HG02981 (cell line): ENCODE results near the gene GPC6.

Source experiments
- ATAC-seq: cut with Tn5 transposase; IDR thresholded peaks from one replicate; pipeline ENCODE4 v1.9.1; 2021; ENCODE audit warnings: mild to moderate bottlenecking, moderate library complexity; ENCODE audit not compliant: unreplicated experiment

The GPC6 gene

GRCh38 chr13:94139393-94139995 lies 912.9 kb downstream of the GPC6 start:
- no peak for ATAC-seq

GRCh38 chr13:94140027-94140426 lies 913.4 kb downstream of the GPC6 start:
- no peak for ATAC-seq

GRCh38 chr13:94140511-94140910 lies 913.9 kb downstream of the GPC6 start:
- no peak for ATAC-seq

- ATAC-seq = no peak
Observed at GRCh38 chr13:94143624-94144350, 917.2 kb downstream of the GPC6 start.

DNA sequence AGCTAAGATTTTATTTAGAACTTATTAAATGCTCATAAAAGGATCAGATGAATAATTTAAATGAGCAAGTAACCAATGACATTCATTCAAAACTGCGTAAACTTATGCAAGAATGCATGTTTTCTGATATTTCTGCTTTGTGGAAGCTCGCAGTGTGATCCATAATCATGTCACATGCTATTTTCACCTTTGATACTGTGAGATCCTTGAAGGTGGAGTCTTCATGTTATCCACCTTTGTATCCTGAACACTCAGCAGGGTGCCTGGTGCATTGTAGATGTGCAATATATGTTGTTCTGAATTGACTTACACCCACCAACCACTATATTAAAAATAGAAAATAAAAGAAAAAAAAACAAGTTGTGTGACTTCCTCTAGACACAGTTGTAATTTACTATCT lies 919.4 kb downstream of the GPC6 start:
- no peak for ATAC-seq

- ATAC-seq = no peak
Observed at GRCh38 chr13:94153586-94153985, 927.0 kb downstream of the GPC6 start.

- ATAC-seq = no peak
Observed at GRCh38 chr13:94154367-94154766, 927.8 kb downstream of the GPC6 start.

DNA sequence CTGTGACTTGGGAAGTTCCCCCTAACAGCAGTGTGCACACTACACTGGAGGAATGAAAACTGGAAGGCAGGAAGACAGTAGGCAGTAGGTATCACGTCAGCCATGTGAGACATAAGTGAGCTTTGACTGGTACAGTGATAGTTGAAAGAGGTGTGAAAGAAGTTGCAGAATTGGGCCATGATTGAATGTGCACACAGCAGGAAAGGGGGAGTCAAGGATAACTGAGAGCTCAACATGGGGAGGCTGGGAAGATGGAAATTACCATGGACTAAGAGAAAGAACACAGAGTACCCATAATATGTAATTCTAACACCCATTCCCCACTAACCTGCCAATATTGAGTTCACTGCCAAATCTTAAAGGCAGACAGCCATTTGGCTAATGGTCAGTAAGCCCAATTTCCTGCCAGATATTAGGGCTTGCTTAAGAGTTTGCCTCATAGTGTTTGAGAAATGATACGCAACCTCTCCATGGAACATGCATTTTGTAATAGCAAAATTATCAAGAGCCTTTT lies 931.2 kb downstream of the GPC6 start:
- ATAC-seq = no peak

DNA sequence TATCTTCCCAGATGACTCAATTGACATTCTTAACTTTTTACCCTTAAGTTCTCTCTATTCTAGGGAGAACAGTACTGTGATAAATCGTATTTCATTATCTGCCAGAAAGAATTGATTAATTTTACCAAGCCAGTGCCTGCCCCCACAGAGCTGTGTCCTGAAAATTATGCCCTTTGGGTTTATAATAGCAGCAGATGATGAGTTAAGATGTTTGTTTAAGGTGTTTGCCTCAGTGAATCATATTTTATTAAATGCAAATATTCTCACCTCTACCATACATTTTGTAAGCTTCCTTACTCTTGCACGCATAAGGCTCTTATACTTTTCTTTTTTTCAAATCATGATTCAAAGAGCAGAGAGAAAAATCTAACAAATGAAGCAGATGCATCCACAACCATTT lies 934.3 kb downstream of the GPC6 start:
- ATAC-seq = no peak

GRCh38 chr13:94162289-94162688 lies 935.7 kb downstream of the GPC6 start:
- ATAC-seq = no peak

DNA sequence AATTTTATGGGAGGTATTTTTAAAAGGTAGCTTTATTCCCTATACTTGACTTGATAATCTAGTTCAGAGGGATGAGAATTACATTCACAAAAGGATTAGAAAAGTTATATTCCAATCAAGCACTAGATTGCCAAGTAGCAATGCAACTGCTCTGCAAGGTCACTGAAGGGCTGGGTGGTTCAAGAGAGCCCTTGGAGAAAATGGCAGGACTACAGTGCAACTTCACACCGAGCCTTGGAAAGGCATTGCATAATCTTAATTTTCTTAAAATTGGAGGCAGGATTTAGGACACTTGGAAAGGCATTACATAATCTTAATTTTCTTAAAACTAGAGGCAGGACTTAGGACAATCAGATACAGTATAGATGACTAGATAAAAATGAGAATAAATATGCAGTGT lies 936.9 kb downstream of the GPC6 start:
- ATAC-seq = no peak

- no peak for ATAC-seq
Observed at GRCh38 chr13:94168783-94169453, 942.3 kb downstream of the GPC6 start.

- no peak for ATAC-seq
Observed at GRCh38 chr13:94169454-94170144, 943.0 kb downstream of the GPC6 start.

DNA sequence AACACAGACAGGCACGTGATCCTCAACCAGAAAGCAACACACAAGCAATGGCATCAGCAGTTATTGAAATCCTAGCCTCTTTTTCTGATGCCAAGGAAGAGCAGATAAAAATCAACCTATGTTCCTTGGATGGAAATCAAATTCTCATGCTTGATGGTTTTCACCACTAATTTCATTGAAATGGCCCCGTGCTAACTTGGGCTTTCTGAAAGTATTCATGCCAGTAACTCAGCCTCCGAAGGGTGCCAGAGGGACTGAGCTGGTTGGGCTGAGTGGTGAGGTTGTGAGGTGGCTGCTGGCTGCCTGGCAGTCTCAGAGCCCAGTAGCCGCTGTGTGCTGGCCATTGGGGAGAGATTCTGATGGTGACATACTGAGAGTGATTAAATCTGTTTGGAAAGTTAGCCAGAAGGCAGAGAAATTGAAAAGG lies 943.6 kb downstream of the GPC6 start:
- no peak for ATAC-seq

DNA sequence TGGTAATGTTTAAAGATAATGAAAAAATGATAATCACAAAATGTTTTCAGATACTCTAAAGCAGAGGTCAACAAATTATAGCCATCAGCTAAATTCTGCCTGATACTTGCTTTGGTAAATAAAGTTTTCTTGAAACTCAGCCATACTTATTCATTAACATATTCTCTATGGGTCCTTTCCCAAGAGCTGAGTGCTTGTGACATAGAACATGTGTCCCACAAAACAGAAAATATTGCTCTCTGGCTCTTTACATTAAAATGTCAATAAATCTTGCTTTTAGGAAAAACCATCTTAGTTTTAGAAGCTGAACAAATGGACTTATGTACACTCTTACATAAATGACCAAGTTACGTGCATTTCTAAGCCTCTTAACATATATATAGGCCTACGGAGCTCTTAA lies 945.8 kb downstream of the GPC6 start:
- no peak for ATAC-seq

DNA sequence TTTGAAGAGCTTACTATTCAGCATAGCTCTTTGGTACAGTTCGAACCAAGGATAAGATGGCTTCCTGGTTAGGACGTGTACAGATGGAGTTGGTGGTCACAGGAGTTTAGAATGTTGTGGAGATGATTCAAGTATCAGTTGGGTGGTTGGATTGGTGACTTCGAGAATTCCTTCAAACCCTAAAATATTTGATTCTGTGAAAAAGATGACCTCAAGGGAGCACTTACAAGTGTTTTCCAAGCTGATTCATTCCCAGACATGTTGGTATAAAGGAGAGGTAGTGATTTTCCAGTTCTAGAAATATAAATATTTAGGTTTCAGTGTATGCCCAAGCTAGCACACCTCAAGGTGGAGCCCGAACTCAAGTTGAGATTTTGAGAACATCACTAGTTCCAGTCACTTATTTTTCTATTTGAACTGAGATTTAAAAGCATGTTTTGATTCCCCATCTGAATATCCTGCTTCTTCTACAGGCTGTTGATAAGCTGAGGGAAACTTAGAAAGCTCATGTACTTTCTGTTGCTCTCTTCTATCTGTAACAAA lies 946.8 kb downstream of the GPC6 start:
- no peak for ATAC-seq

DNA sequence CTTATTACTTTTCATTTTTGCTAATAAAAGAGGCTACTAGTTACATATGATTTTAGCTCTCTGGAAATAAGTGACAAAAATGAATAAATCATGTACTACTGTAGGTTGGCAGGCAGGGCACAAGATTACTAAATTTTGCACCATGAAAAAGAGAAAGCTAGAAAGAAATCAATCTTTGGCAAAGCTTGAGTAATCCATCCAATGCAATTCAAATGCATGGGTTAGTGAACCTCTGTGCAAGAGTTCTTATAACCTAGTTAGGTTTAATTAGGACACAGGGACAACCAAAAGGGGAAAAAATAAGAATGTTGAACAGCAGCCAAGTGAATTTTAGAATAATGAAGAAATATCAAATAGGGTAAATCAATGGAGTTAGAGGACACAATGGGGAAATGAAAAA lies 947.4 kb downstream of the GPC6 start:
- no peak for ATAC-seq

DNA sequence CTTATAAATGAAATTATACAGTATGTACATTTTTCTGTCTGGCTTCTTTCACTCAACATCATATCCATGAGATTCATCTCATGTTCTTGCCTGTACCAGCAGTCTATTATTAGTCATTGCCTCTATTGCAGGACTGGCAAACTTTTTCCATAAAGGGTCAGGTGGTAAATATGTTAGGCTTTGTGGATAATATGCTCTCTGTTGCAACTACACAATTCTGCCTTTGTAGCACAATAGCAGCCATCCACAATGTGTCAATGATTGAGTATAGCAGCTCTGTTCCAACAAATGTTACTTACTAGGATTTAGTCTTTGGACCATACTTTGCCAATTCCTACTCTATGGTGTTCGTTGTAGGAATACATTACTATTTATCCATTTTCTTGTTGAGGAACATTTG lies 948.5 kb downstream of the GPC6 start:
- ATAC-seq = no peak

GRCh38 chr13:94176561-94176960 lies 950.0 kb downstream of the GPC6 start:
- no peak for ATAC-seq

DNA sequence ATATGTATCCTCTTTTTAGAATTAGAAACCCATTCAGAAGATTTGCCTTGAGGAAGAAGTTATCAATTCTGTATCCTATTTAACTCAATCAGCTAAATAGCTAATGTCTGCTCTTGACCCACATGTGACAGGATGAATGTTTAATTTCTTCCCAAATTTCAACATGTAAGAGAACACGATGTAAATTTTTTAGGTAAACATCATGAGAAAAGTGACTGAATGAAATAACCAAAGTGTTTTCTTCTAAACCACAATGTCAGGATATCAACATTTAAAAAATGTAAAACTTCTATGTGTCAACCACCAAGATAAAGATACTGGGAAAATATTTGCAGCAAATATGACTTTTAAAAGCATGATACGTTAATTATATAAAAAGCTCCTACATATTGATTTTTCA lies 950.4 kb downstream of the GPC6 start:
- no peak for ATAC-seq

GRCh38 chr13:94178625-94179244 lies 952.1 kb downstream of the GPC6 start:
- no peak for ATAC-seq
